ENCODE measurements around the gene BIN2. TPM values are rescaled to one million over a fixed set of nuclear protein-coding genes. Genes with fewer than 3 reads are reported as not detected.
A peak's percentile ranks its signal among the peaks of the same experiment; 100 is the strongest.

BIN2 gene
- total RNA-seq, 1 donor from 2014 or later, result 1.6 TPM

- no peak for TF ChIP-seq CTCF (IDR thresholded peaks at IDR 0.05; ENCODE audit: borderline replicate concordance)
- Histone ChIP-seq H3K27me3 (ENCODE audit: low read depth) (no peaks in the 10 kb centered on the region), H3K4me3 (no peak overlapping the region), H3K36me3 (no peaks in the 10 kb centered on the region), H3K27ac (replicated peaks) (no peak overlapping the region), H3K9me3 (replicated peaks) (no peaks in the 10 kb centered on the region), H3K4me1 (no peaks in the 10 kb centered on the region)
- intact Hi-C loops (cut with micrococcal nuclease), result no loop called here
- DNase-seq, result no peak
Measured at GRCh38 chr12:51326698-51327439, 2.9 kb upstream of the BIN2 start.

- no peak for DNase-seq
- Histone ChIP-seq H3K9me3 (replicated peaks) (no peaks in the 10 kb centered on the region), H3K36me3 (no peaks in the 10 kb centered on the region), H3K4me3 (no peak overlapping the region), H3K27ac (replicated peaks) (no peak overlapping the region), H3K27me3 (ENCODE audit: low read depth) (peaks cover 6% of the 10 kb centered on the region), H3K4me1 (no peaks in the 10 kb centered on the region)
- intact Hi-C loops (cut with micrococcal nuclease), result no loop called here
- no peak for TF ChIP-seq CTCF (IDR thresholded peaks at IDR 0.05; ENCODE audit: borderline replicate concordance)
Measured at GRCh38 chr12:51324953-51325352, 979 bp upstream of the BIN2 start.

- Histone ChIP-seq H3K36me3 (no peaks in the 10 kb centered on the region), H3K9me3 (replicated peaks) (no peaks in the 10 kb centered on the region), H3K27ac (replicated peaks) (peak overlapping the region; percentile 17), H3K4me1 (no peaks in the 10 kb centered on the region), H3K4me3 (peak overlapping the region; percentile 35), H3K27me3 (ENCODE audit: low read depth) (peaks cover 6% of the 10 kb centered on the region)
- intact Hi-C loops (cut with micrococcal nuclease), result no loop called here
- TF ChIP-seq CTCF (IDR thresholded peaks at IDR 0.05; ENCODE audit: borderline replicate concordance), result no peak
- DNase-seq, result no peak
Measured at GRCh38 chr12:51323317-51323960, 535 bp downstream of the BIN2 start.

- peaks cover 6% of the 10 kb centered on the region for H3K27me3 ChIP-seq (ENCODE audit: low read depth)
- no peak for TF ChIP-seq CTCF (IDR thresholded peaks at IDR 0.05; ENCODE audit: borderline replicate concordance)
- H3K4me3 ChIP-seq, result no peak overlapping the region
- no peaks in the 10 kb centered on the region for H3K36me3 ChIP-seq
- no peak for DNase-seq
- H3K27ac ChIP-seq (replicated peaks), result no peak overlapping the region
- no peaks in the 10 kb centered on the region for H3K9me3 ChIP-seq (replicated peaks)
- intact Hi-C loops (cut with micrococcal nuclease), result no loop called here
- H3K4me1 ChIP-seq, result no peaks in the 10 kb centered on the region
Measured at GRCh38 chr12:51322452-51322851, 1.5 kb downstream of the BIN2 start.

GRCh38 chr12:51321882-51322281, 2.1 kb downstream of the BIN2 start:
- no peak for DNase-seq
- Histone ChIP-seq H3K36me3 (no peaks in the 10 kb centered on the region), H3K27me3 (ENCODE audit: low read depth) (peaks cover 6% of the 10 kb centered on the region), H3K4me1 (no peaks in the 10 kb centered on the region), H3K4me3 (no peak overlapping the region), H3K27ac (replicated peaks) (no peak overlapping the region), H3K9me3 (replicated peaks) (no peaks in the 10 kb centered on the region)
- intact Hi-C loops (cut with micrococcal nuclease), result no loop called here
- TF ChIP-seq CTCF (IDR thresholded peaks at IDR 0.05; ENCODE audit: borderline replicate concordance), result no peak

Data from left ventricle myocardium inferior (tissue), 1 donor.